SHP77 treated with DMSO at 0.1 percent for 48 hours (cell line): Measurements from ENCODE around the gene DLG1.

Source experiments
- DNase-seq: peaks from one replicate; lab custom pipeline; 2025; lab: John Stamatoyannopoulos, UW

Gene DLG1

GRCh38 chr3:197317250-197317963, 19.0 kb upstream of the DLG1 start:
- no peak for DNase-seq

- no peak for DNase-seq
These were observed 14.0 kb upstream of the DLG1 start for GRCh38 chr3:197312431-197312830.

- no peak for DNase-seq
These were observed 13.2 kb upstream of the DLG1 start for GRCh38 chr3:197311591-197311990.

- DNase-seq, result no peak
These were observed 11.3 kb upstream of the DLG1 start for GRCh38 chr3:197309528-197310361.

GRCh38 chr3:197308591-197308990, 10.2 kb upstream of the DLG1 start:
- no peak for DNase-seq

- no peak for DNase-seq
These were observed 8.1 kb upstream of the DLG1 start for GRCh38 chr3:197306374-197307086.

- no peak for DNase-seq
These were observed 7.4 kb upstream of the DLG1 start for GRCh38 chr3:197305854-197306253.

GRCh38 chr3:197303452-197303851, 5.0 kb upstream of the DLG1 start:
- no peak for DNase-seq

- no peak for DNase-seq
These were observed 4.4 kb upstream of the DLG1 start for GRCh38 chr3:197302696-197303341.

- no peak for DNase-seq
These were observed 3.6 kb upstream of the DLG1 start for GRCh38 chr3:197302033-197302432.

- no peak for DNase-seq
These were observed 1.9 kb upstream of the DLG1 start for GRCh38 chr3:197300361-197300760.

- no peak for DNase-seq
These were observed 788 bp upstream of the DLG1 start for GRCh38 chr3:197298945-197299854.

- peak; percentile 8 for DNase-seq
These were observed 704 bp downstream of the DLG1 start for GRCh38 chr3:197297476-197298340.

GRCh38 chr3:197297002-197297401, 1.4 kb downstream of the DLG1 start:
- no peak for DNase-seq

GRCh38 chr3:197296545-197296944, 1.9 kb downstream of the DLG1 start:
- DNase-seq, result no peak

GRCh38 chr3:197295871-197296270, 2.5 kb downstream of the DLG1 start:
- DNase-seq, result no peak

GRCh38 chr3:197293605-197294237, 4.7 kb downstream of the DLG1 start:
- no peak for DNase-seq

GRCh38 chr3:197292648-197293047, 5.8 kb downstream of the DLG1 start:
- no peak for DNase-seq

GRCh38 chr3:197292083-197292646, 6.2 kb downstream of the DLG1 start:
- no peak for DNase-seq
